LoVo (cell line): ENCODE results near the gene FAM240A.
"Not testable (repeated sequence)": the region's sequence is repeated elsewhere in the genome, so short reads cannot be mapped to it uniquely, and the experiment has no call there.

ENCODE experiments used
- DNase-seq: peaks from one replicate; pipeline ENCODE4 v3.0.0-alpha.2; 2016; ENCODE audit warnings: low spot score

The FAM240A gene

DNA sequence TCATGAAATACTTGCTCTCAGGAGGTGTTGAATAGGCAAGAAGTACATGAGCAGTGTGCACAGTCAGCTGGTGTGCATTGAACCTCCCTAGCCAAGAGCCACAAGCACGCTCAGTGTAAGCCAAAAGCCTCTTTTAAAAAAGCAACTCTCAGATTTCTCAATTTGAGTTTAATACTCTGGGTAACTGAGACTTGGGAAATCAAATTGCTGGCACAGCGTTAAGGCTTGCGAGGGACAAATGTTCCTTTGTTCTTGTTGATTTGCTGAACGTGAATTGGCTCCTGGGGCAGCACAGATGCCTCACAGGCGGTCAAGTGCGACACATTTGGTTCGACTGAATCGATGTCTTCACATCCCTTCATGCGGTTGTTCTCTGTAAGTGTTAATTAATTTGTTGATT is at the start of gene FAM240A:
Gene FAM240A (plus strand): TSS at position 202 of the 400 bp plus-strand sequence. CDS start 159 bp downstream, at position 361.
- DNase-seq = no peak

DNA sequence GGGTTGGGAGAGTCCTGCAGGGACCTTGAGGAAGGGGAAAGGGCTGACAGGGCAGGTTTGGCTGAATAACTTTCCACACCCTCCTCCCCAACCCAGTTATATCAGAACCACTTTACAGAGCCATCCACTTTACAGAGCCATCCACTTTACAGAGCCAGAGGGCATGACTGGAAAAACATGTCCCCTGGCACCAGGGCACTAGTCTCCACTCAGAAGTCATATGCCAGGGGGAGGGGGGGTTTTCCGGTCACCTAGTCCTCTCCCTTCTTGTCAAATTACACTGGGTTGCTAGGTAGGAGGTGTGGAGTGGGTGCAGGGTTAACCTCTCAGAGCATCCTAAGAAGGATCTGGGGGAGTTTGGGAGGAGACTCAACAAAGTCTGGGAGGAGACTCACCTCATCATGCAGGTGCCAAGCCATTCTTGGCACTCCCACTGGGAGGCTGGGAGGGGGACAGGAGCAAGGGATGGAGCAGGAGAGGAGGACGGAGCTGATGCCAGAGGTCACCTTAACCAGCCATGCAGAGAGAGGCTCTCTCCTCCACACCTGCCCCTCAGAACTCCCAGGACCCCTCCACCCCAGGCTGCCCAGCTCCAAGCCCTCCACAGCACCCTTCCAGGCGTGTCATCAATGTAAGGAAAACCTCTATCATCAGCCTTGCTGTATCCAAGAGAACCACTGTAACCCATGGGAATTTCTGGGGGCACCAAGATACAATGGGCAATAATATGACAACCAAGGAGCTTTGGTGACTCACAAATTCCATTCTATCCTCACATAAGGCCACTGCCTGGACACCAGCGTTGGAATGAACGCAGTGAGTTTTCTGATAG is 47.9 kb upstream of the FAM240A start:
- DNase-seq = no peak

DNA sequence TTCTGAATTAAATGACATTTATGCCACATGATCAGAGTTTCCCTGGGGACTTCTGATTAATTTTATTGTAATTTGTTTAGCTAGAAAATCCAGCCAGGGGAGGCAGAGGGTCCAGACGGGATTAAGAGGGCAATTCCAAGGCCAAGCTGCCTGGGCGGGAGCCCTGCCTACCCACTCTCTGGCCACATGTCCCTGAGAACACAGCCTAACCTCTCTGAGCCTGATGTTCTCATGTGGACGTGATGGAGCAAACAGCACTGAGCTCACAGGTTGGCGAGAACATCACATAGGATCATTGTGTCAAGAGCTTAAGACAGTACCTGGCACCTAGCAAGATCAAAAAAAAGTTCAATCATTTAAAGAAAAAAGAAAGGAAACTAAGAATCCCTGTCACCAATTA is 47.2 kb upstream of the FAM240A start:
- no peak for DNase-seq

GRCh38 chr3:46565607-46566039 is 46.7 kb upstream of the FAM240A start:
- no peak for DNase-seq

DNA sequence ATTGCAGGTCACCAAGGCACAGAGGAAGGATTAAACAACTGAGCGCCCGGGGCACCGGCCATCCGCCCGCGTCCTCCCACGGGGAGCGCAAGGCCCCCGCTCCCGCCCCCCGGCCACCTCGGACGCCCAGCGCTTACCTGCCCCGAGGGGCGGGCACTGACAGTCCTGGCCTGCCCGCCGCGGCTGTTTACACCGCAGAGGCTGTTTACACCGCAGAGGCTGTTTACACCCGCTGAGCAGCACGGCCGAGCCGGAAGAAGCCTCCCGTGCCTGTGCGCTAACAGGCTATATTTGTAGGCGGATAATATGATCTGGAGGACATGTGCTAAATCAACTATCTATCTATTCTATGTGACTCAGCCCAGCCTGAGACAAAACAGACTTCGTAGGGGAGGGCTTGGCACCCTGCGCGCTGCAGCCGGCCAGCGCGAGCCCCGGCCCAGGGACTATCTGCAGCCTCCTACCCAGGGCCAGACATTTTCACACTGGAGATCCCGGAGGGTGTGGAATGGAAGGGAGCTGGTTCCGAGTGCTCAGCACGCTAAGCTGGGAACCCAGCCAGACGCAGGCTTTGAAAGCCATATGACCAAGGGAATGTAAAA is 46.2 kb upstream of the FAM240A start, which contains the start of gene LRRC2:
Gene LRRC2 (minus strand): TSS at position 263 of the 602 bp plus-strand sequence. CDS start 14,711 bp downstream, outside the sequence.
- no peak for DNase-seq

DNA sequence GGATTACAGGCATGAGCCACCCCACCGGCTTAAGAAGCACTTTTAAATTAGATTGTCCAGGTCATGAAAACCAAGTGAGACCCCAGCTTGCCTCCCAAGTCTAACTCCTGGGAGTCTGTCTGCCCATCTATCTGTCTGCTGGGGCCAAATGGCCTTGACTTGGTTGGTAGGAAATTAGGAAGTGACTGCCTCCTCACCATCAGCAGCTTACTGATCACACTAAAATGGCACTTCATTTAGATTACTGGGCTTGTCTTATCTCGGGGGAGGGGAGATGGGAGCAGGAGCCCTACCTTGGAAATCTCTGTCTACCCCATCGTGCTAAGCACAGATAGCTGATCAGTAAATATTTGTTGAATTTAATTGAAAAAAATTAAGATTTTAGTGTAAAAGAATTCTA is 40.6 kb upstream of the FAM240A start:
- DNase-seq = no peak

- DNase-seq = no peak
Observed at GRCh38 chr3:46573701-46574100, 38.6 kb upstream of the FAM240A start.

DNA sequence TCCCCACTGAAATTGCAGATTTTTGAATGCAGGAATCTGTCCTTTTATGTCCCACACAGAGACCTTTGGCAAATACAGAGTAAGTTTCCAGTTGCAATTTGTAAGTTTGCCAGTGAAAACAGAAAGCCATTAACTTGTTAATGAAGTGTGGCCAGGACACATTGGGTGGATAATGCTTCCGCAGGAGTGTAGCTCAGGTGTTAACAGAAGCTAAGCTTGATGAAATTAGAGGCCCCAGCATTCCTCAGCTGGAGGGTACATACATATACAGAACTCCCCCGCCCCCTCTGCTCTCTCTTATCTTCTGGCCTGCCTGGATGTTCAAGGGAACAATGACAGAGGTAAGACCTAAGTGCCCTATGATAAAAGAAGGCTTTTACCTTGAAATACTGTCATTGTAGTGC is 38.1 kb upstream of the FAM240A start:
- DNase-seq = no peak

- no peak for DNase-seq
Observed at GRCh38 chr3:46574881-46575576, 37.3 kb upstream of the FAM240A start.

DNA sequence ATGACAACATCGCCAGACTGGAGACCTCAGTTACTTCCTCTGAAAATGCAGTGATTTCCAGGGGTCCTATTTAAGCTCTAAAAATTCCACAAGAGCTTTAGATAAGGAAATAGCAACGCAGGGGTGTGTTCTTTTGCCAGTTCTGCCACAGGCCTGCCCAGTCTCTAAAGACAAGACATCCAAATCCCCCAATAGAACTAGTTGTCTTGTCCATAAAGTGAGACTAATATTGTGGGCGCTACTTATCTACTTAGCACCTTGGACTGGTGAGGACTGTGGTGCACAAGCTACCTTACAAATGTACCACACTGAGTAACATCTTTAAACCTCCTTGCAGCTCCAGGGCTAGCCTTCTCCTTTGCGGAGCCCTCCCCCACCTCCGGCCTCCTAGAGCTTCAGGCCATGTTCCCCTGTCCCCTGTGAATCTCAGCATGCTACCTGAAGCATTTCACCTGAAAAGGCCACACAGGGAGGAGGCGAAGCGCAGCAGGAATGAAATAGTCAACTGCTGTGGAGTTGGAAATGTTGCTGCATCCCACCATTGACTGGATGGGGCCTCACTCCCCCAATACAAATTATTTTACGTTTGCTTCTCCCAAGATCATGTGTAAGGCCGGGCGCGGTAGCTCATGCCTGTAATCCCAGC is 36.6 kb upstream of the FAM240A start:
- no peak for DNase-seq

GRCh38 chr3:46576386-46576785 is 35.9 kb upstream of the FAM240A start:
- DNase-seq = no peak

DNA sequence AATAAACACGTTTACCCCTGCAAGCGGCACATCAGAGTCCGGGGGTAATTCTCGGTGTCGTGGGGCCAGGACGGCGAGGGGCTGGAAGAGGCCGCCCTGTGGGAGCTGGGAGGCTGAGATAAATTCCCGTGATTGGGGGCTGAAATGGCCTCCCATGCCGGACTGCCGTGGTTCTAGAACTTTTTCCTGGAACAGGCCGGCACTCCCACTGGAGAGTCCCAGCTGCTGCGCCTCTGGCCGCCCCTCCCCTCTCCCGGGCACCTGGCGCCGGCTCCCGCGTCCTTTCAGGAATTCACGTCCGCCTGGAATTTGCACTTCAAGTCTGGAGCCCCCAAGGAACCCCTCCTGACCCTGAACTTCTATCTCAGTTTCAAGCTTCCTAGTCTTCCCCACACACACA is 35.4 kb upstream of the FAM240A start:
- no peak for DNase-seq

- not testable (repeated sequence) for DNase-seq
Observed at GRCh38 chr3:46577580-46578249, 34.6 kb upstream of the FAM240A start.

DNA sequence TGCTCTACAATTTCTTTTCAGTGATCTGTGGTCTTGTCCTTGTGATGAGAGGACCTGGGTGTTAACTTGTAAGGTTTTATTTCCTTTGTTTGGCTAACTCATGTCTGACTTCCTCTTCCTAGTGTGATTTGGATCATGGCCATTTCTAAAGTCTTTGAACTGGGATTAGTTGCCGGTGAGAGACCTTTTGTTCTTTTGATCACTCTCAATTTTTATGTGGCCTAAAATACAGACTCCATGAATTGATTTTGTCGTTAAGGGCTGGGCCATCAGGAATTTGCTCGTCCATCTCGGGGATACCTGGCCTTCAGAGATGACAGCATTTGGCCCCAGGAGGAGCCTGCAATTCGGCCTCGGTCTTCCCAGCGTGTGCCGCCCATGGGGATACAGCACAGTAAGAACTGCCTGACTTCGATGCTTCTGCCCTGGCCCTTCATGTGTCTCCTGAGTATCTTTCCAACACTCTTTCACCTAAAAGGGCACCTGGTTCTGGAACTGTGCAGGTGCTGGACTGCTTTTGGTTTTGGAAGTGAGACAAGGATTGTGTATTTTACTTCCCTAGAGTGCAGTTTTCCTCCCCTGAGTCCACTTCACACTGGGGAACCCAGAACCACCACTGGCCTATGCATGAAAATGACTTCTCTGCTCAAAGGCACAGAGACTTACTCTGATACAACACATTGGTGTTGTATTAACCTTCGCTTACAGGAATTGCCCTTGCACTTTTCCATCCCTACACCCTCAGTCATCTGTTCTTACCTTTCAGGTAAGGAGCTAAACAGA is 33.2 kb upstream of the FAM240A start:
- peak; percentile 58 for DNase-seq

GRCh38 chr3:46579756-46580286 is 32.5 kb upstream of the FAM240A start:
- DNase-seq = no peak

- DNase-seq = no peak
Observed at GRCh38 chr3:46580675-46581074, 31.6 kb upstream of the FAM240A start.

DNA sequence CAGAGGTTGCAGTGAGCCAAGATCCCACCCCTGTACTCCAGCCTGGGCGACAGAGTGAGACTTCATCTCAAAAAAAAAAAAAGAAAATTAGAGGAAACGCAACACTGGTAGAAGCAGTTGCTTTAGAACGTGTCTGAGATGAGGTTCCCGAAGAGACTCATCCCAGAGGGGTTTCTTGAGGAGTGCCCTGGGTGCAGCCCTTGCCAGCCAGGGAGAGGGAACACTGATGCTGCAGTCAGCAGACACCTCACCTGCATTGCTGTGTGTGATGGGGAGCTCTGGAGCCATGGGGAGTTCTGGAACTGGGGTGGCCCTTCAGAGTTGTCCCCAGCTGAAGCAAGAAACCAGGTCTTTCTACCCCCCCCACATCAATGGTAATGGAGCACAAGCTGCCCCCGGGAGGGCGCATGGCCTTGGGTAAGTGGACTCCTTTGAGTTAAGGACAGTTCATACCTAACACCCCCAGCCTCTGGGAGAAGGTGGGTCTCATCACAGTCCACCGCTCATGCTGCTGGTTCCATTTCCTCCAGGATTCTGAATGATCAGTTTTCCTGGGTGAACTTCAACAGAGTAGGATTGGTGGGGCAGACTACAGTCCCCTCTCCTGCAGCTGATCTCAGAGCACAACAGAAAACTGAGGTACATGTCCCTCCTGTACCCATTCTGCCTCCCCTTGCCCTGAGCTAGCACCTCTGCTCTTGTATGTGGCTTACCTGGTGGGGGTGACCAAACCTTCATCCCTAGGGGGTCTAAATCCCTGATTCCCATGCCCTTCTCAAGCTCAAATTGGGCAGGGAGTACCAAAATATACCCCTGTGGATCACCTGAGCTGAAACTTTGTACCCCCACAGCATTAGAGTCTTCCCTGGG is 27.5 kb upstream of the FAM240A start:
- no peak for DNase-seq

DNA sequence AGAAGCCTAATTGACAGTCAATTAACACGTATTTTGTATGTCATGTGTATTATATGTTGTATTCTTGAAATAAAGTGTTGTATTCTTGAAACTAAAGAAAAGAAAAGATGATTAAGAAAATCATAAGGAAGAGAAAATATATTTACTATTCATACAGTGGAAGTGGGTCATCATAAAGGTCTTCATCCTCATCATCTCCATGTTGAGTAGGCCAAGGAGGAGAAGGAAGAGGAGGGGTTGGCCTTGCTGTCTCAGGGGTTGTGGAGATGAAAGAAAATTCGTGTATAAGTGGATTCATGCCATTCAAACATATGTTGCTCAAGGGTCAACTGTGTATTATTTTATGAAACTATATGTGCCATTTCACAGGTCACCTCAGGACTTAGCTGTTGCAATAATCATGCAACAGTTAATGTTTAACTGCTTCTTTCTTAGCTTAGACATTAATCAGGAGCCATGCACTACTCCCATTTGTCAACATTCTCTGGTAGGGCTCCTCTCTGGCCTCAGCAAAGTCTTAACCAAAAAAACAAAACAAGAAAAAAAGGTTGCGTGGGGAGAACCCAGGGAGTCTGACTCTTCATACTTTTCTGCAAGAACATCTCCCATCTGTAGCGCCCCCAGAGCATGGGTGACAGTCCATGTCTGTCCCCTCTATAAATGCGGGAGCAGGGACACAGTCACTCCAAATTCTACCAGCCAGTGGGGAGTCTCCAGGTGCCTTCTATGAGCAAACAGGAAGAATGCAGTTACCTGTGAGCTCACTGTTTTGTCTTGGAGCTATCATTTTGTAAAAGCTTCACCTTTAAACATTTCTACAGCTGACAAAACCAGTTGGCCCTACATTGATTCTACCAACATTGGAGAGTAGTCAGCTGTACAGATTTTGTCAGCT is 26.3 kb upstream of the FAM240A start:
- peak; percentile 69 for DNase-seq
